Activated CD8-positive, alpha-beta memory T cell treated with anti-CD3 and anti-CD28 coated beads for 24 hours (primary cell): ENCODE results near the gene ASTN2.

Experiments used
- DNase-seq: peaks from one replicate; pipeline ENCODE4 v3.0.0-alpha.2; 2020

ASTN2 gene

GRCh38 chr9:117063721-117064471 lies 351.0 kb downstream of the ASTN2 start:
- no peak for DNase-seq

DNA sequence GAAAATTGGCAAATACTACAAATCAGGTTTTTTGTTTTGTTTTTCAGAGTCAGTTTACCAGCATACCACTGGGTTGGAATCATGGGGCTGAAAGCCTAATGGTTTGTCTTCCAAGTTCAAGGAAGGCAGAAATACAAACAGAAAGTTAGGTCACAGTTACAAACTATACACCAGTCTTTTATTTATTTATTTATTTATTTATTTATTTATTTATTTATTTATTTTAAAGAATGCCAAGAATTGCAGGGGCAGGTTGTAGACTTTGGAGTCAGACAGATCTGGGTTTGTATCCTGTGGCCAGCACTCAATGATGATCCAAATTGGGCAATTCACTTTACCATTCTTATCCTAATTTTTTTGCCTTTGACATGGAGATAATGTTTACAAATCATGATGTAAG lies 353.9 kb downstream of the ASTN2 start:
- no peak for DNase-seq

DNA sequence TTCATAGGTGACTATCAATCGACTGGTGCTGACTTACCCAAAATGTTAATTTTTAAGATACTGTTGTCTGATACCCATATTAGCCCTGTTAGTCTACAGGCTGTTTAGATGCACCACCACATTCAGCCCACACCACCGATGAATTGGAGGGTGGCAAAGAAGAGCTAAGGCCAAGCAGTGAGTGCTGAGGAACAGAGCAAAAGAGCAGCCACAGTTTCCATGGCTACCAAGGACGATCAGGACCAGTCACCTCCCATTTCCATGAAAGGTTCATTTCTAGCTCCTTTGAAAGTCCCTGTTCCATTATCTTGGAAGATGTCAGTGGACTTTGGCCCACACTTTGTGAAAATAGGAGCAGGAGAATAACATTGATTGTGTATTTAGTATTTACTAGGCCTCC lies 364.9 kb downstream of the ASTN2 start:
- no peak for DNase-seq

DNA sequence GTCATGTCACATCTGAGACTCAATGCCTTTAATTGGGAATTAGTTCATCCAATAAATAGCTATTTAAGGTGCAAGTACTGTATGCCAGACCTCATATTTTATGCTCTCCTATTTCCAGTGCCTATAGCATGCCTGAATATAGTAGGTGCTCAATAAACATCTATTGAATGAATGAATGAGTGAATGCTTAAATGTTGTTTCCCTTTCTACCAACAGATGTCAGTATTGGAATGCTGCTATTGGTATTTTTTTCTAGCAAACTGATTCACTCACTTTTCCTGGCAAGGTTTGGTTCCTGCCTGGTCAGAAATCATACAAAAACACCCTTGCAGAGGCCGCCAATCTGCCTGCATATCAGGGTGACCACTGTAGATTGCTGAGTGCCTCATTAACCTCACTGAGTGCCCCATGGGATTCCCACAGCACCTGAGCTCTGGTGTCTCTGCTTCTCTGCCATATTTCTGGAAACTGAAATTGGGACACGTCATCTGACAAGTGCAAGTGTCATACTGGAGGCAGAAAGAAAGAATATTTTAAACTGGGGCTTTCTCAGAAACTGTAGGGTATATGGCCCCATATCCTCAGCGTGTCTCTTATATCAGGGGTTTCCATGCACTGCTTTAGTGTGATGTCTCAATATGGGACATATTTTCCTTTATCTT lies 368.1 kb downstream of the ASTN2 start:
- DNase-seq: no peak

DNA sequence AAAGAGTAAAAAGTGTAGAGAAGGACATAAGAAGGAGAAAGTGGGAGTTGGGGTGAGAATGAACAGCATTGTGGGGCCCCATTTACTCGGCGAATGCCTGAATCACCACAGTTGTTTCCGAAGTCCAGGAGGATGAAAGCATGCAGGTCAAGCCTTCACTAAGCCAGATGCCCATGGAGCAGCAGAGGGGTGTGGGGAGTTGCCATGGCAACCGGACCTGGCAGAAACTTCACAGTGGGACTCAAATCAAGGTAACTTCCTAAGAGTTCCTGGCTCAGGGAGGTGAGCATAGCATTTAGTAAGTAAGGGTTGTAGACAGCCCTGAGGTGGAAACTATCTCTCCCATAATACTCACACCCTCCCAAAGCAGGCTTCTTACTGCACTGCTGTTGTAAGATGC lies 370.6 kb downstream of the ASTN2 start:
- no peak for DNase-seq

DNA sequence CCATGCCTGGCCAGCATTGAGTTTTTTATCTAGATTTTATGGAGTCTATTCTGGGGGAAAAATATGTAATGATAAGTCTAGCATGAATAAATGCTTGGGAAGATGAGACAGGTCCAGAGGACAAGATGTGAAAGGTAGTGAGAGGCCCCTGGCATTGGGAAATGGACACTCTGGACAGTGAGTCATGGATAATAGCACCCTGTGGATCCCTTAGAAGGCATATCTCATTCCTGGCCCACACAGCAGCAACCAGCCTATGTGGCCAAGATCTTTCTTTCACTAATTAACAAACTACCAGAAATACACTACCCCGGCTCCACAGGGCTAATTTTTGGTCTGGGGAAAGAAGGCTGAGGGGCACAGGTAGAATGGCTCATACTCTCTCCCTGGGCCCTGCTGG lies 371.7 kb downstream of the ASTN2 start:
- no peak for DNase-seq

- DNase-seq: no peak
These were observed 379.3 kb downstream of the ASTN2 start for GRCh38 chr9:117035546-117035945.

DNA sequence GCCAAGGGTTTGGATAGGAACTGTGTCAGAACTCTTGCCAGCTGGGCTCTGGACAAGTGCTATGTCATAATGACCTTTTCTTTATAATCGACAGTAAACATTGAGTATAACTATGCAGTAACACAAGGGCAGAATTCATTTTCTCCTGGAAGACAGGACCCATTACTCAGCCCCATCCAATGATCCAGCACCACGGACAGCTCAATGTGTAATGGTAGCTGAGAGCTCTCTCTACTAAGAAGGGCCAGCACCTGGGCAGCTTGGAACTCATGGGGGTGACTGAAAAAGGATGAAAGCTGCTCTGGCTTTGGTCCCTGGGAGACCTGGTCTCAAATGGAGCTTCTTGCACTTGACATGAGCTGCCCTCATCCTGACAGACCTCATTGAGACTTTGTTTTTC lies 380.0 kb downstream of the ASTN2 start:
- DNase-seq: no peak

DNA sequence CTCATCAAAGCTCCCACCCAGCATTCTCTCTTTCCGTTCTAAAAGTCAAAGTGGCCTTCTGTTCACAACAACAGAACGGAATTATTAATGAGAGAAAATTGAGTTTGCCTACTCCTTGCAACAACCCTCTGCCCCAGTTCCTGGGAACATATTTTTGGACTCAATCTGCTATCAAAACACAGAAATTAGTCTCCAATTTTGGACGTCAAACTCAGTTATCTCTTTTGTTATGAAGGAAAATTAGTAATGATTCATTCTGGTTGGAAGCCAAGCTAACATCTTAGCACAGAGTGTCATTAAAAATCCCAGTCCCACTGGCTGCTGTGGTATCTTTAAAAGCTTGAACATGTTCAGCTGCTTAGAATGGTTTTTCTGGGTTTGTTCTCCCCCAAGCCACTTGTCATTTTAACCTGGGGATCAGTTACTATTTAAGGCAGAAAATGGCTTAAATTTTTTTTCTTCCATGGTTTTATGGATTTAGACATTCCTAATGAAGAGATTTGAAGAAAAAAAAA lies 384.5 kb downstream of the ASTN2 start:
- DNase-seq: no peak

- no peak for DNase-seq
These were observed 385.5 kb downstream of the ASTN2 start for GRCh38 chr9:117029341-117029740.

GRCh38 chr9:117028103-117028858 lies 386.6 kb downstream of the ASTN2 start:
- no peak for DNase-seq

GRCh38 chr9:117021906-117022305 lies 393.0 kb downstream of the ASTN2 start:
- DNase-seq: no peak

DNA sequence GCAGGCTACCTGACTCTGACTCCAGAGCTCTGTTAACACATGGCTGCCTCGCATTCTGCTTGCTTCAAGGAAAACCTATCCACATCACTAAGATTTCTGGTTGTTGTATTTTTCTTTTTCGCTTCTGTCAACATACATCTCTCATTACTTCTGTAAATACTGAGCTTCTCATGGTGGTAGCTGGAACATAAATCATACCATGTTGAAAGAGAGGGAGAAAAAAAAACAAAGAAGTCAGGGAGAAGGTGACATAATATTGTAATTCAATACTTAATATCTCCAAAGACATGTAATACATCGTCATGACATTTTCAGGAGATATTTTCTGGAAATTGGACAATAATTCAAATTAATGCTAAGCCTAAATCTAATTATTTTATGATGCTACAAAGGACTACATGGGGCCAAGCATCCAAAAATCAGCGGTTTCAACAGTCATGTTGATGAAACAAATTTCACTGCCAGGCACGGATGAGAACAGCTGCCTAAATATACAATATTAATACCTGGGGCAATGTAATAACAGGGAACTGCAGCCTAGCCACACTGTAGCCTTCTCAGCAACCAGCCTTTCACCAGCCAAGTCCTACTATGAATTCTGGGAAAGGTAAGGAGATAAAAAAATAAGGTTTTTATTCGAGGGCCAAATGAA lies 395.8 kb downstream of the ASTN2 start:
- no peak for DNase-seq

DNA sequence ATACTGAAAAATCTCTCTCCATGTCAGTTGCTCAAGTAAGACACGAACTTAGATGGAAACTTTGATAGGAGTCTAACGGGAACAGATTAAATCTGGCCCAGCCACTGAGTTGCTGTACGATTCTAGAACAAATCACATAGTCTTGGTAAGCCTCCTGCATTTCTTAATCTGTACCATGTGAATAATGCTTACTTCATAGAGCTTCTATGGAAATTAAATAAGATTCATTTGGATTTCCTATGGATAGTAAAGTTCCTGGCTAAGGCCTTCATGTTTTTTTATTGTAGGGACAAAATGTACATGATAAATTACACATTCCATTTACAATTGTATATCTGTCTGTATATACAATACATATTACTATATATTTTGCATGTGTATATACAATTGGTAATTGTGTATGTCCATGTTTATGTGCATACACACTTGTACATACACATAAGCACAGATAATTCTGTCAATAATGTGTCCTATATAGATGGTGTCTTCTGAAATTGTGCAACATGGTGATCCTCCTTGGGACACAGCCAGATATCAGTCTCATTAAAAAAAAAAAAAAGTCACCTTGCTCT lies 397.4 kb downstream of the ASTN2 start:
- DNase-seq: no peak

- DNase-seq: no peak
These were observed 400.8 kb downstream of the ASTN2 start for GRCh38 chr9:117014061-117014460.

DNA sequence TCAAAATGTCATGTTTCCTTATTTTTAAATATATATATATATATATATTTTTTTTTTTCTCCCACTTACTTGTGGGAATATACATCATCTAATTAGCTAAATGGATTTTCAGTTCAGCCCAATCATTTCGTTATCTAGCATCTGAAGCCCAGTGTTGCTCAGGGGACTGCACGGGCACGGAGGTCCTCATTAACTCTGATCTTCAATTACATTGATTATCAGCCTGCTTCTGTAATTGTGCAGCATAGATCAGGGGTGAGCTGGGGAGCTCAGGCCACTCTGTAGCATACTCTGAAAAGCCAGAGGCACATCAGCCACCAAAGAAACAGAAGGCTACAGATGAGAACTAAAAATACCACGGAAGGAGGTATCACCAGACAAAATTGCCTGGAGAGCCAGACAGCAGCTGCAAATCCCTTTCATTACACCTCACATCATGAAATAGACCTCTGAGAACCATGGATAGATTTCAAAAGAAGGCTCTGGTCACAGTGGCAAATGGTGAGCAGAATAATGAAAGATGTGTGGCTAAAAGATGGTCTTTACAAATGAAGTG lies 401.3 kb downstream of the ASTN2 start:
- DNase-seq: no peak

DNA sequence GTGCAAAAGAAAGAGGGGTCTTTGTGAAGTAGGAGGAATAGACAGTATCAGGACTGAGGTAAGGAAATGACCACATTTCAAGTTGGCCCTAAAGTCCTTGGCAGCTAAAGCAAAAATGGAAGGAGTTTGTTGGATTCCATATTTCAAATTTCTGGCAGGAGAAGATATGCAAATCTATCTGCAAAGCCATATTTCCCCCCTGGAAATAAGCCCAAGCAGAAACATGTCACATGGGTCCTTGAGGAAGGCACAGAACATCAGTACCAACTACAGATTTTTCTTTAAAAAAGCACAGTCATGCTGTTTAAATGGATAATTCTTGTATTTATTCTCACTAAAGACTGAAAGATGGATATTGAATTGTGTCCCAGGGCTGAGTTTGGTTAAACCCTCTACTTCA lies 404.8 kb downstream of the ASTN2 start:
- no peak for DNase-seq

DNA sequence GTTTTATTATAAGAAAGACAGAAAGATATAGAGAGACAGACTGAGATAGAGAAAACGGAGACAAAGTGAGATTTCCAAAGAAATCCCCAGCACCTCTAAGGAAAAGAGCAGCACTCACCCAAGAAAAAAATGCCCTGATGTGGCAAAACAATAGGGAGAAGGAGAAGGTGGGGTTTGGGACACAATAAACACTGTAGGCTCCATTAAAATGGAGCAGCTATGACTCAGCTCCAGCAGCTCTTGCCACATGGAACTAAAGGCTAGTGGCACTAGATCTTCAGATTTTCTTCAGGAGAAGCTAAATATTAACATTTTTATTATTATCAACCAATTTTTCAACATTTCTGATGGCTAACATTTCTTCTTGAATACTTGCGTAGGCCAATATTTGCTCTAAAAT lies 406.0 kb downstream of the ASTN2 start:
- no peak for DNase-seq

GRCh38 chr9:117008461-117008860 lies 406.4 kb downstream of the ASTN2 start:
- no peak for DNase-seq

GRCh38 chr9:117002686-117003085 lies 412.2 kb downstream of the ASTN2 start:
- DNase-seq: no peak

GRCh38 chr9:117000834-117001233 lies 414.0 kb downstream of the ASTN2 start:
- DNase-seq: no peak

GRCh38 chr9:117000196-117000723 lies 414.6 kb downstream of the ASTN2 start:
- no peak for DNase-seq
